ENCODE measurements around the gene UBASH3A. TPM values are rescaled to one million over a fixed set of nuclear protein-coding genes. Genes with fewer than 3 reads are reported as not detected.

UBASH3A gene
- total RNA-seq, 1 donor from 2014 or later = 1.5 TPM

- no peak overlapping the region for H3K27ac ChIP-seq
- no peak for TF ChIP-seq CTCF (IDR thresholded peaks at IDR 0.05)
- no peaks in the 10 kb centered on the region for H3K36me3 ChIP-seq
- no peaks in the 10 kb centered on the region for H3K9me3 ChIP-seq
- DNase-seq = no peak
- intact Hi-C loops (cut with DNase I) = no loop called here
- no peaks in the 10 kb centered on the region for H3K4me1 ChIP-seq
- no peak for ATAC-seq
- no peak overlapping the region for H3K4me3 ChIP-seq
- no peaks in the 10 kb centered on the region for H3K27me3 ChIP-seq
These were observed 81.3 kb downstream of the UBASH3A start for GRCh38 chr21:42484966-42485365.

- Histone ChIP-seq H3K4me3 (no peak overlapping the region), H3K27ac (no peak overlapping the region), H3K4me1 (no peaks in the 10 kb centered on the region), H3K27me3 (no peaks in the 10 kb centered on the region), H3K36me3 (no peaks in the 10 kb centered on the region), H3K9me3 (no peaks in the 10 kb centered on the region)
- no peak for ATAC-seq
- intact Hi-C loops (cut with DNase I) = no loop called here
- TF ChIP-seq CTCF (IDR thresholded peaks at IDR 0.05) = no peak
- no peak for DNase-seq
These were observed 82.4 kb downstream of the UBASH3A start for GRCh38 chr21:42486072-42486471.

- ATAC-seq (no peak), DNase-seq (no peak)
- Histone ChIP-seq H3K9me3 (no peaks in the 10 kb centered on the region), H3K4me3 (no peak overlapping the region), H3K27ac (no peak overlapping the region), H3K27me3 (no peaks in the 10 kb centered on the region), H3K36me3 (no peaks in the 10 kb centered on the region), H3K4me1 (no peaks in the 10 kb centered on the region)
- TF ChIP-seq CTCF (IDR thresholded peaks at IDR 0.05) = no peak
- intact Hi-C loops (cut with DNase I) = no loop called here
These were observed 82.8 kb downstream of the UBASH3A start for GRCh38 chr21:42486531-42486930.

GRCh38 chr21:42489006-42489563 lies 85.4 kb downstream of the UBASH3A start:
- intact Hi-C loops (cut with DNase I) = no loop called here
- TF ChIP-seq CTCF (IDR thresholded peaks at IDR 0.05) = no peak
- Histone ChIP-seq H3K4me3 (no peak overlapping the region), H3K4me1 (no peaks in the 10 kb centered on the region), H3K27me3 (no peaks in the 10 kb centered on the region), H3K9me3 (no peaks in the 10 kb centered on the region), H3K36me3 (no peaks in the 10 kb centered on the region), H3K27ac (no peak overlapping the region)
- ATAC-seq (no peak), DNase-seq (no peak)

GRCh38 chr21:42489991-42490390 lies 86.3 kb downstream of the UBASH3A start:
- intact Hi-C loops (cut with DNase I) = no loop called here
- H3K27me3 ChIP-seq = no peaks in the 10 kb centered on the region
- no peak for TF ChIP-seq CTCF (IDR thresholded peaks at IDR 0.05)
- no peak for DNase-seq
- no peak for ATAC-seq
- no peak overlapping the region for H3K4me3 ChIP-seq
- no peaks in the 10 kb centered on the region for H3K9me3 ChIP-seq
- no peak overlapping the region for H3K27ac ChIP-seq
- H3K36me3 ChIP-seq = no peaks in the 10 kb centered on the region
- no peaks in the 10 kb centered on the region for H3K4me1 ChIP-seq

- Histone ChIP-seq H3K27me3 (no peaks in the 10 kb centered on the region), H3K9me3 (no peaks in the 10 kb centered on the region), H3K36me3 (no peaks in the 10 kb centered on the region), H3K4me3 (no peak overlapping the region), H3K27ac (no peak overlapping the region), H3K4me1 (peaks cover 4% of the 10 kb centered on the region)
- intact Hi-C loops (cut with DNase I) = no loop called here
- no peak for DNase-seq
- ATAC-seq = no peak
- no peak for TF ChIP-seq CTCF (IDR thresholded peaks at IDR 0.05)
These were observed 87.0 kb downstream of the UBASH3A start for GRCh38 chr21:42490720-42491119.

Data from upper lobe of right lung (tissue), 1 donor.